NCI-H1105 treated with DMSO at 0.1 percent for 48 hours (cell line): Measurements from ENCODE around the gene TLR9.
A peak's percentile ranks its signal among the peaks of the same experiment; 100 is the strongest.

Source experiments
- DNase-seq: peaks from one replicate; lab custom pipeline; 2025; lab: John Stamatoyannopoulos, UW

The TLR9 gene

GRCh38 chr3:52217409-52217805 is 8.0 kb downstream of the TLR9 start:
- DNase-seq, result no peak

DNA sequence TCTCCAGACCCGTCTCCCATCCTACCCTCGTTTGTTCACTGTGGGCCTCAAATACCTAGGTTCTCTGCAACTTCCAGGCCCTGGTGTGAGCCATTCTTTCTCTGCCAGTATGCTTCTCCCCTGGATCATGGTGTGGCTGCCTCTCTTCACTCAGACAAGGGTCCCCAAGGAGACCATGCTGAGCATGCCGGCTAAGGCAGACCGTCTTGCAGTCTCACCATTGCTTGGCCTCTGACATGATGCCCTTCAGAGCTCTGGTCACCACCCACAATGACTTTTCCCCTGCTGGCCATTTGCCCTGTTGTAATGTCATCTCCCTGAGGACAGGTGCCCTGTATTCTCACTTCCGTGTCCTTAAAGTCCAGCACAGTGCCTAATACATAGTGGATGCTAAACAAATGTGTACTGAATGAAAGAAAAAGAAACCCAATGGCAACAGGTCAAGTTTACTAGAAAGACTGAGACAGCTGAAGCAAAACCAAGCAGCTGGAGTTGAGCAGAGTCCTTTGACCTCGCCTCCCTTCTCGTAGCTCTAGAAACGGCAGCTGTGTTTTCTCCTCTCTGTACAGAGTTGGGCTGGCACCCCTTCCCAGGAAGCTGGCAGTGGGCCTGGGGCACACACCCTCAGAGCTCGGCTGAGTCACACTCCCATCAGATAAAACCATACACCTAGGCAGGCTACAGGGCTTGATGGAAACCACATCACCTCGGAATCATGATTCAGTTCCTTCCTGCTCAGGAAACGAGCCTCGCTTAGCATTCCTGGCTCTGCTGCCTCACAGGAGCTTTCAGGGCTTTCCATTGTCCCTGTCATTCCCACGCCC is 8.6 kb downstream of the TLR9 start:
- DNase-seq, result peak; percentile 32

GRCh38 chr3:52215351-52215750 is 10.1 kb downstream of the TLR9 start:
- no peak for DNase-seq

GRCh38 chr3:52213901-52214300 is 11.5 kb downstream of the TLR9 start:
- DNase-seq, result no peak

DNA sequence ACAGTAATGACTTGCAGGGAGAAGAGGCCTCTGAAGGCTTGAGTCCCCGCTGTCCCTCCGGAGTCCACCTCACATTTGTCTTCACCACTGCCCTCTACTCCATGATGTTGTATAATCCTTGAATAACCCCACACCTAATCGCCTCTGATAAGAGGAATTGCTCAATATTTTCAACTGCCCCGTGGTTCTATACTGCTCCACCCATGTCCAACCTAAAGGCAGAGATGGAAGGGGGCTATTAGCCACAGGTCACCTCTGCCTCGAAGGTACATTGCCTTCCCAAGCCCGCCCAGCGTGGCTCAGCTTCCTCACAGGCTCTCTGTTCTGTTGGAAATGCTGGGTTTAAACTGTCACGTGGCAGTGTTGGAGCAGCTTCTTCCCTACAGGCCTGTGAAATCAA is 12.4 kb downstream of the TLR9 start:
- no peak for DNase-seq

DNA sequence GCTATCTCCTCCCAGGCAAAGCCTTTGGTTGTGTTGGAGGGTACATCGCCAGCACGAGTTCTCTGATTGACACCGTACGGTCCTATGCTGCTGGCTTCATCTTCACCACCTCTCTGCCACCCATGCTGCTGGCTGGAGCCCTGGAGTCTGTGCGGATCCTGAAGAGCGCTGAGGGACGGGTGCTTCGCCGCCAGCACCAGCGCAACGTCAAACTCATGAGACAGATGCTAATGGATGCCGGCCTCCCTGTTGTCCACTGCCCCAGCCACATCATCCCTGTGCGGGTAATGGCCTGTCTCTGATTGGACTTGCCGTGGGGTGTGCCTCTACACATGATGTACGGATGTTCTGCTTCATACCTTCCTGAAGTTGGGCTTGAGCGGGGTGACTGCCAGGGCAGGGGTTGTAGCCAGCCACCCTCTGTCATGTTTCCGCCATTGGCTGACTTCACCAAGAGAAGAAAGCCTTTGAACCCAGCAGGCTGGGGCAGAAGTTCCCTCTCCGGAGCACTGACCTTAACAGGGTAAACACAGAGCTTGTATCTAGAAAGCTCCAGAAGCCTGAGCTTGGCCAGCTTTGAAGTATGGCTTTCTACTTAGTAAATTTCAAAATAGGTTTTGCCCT is 14.1 kb downstream of the TLR9 start:
- no peak for DNase-seq

DNA sequence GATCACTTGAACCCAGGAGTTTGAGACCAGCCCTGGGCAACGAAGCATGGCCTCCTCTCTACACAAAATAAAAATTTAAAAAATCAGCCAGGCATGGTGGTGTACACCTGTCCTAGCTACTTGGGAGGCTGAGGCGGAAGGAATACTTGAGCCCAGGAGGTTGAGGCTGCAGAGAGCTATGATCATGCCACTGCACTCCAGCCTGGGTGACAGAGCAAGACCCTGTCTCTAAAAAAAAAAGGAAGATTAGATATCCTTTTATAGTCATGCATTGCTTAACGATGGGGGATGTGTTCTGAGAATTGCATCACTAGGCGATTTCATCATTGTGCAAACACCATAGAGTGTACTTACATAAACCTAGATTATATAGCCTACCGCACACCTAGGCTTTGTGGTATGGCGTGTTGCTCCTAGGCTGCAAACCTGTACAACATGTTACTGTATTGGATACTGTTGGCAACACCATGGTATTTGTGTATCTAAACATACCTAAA is 14.8 kb downstream of the TLR9 start:
- no peak for DNase-seq

- no peak for DNase-seq
Measured at GRCh38 chr3:52210037-52210436, 15.4 kb downstream of the TLR9 start.

DNA sequence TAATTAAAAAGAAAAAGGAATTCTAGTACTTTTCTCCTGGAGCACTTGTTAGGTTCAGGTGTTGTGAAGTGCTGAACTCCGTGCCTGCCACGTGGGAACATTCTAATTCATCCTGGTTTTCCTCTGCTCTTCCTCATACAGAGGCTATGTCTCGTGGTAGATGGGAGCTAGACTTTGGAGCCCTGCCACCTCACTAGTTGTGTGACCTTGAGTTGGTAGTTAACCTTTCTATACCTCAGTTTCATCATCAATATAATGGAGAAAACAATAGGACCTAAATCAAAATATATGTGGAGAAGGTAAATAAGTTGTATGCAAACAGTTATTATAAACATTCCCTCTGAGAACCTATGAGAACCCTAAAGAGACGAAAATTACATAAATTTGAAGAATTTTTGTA is 16.9 kb downstream of the TLR9 start:
- DNase-seq, result no peak

- DNase-seq, result no peak
Measured at GRCh38 chr3:52205727-52206372, 19.6 kb downstream of the TLR9 start.

DNA sequence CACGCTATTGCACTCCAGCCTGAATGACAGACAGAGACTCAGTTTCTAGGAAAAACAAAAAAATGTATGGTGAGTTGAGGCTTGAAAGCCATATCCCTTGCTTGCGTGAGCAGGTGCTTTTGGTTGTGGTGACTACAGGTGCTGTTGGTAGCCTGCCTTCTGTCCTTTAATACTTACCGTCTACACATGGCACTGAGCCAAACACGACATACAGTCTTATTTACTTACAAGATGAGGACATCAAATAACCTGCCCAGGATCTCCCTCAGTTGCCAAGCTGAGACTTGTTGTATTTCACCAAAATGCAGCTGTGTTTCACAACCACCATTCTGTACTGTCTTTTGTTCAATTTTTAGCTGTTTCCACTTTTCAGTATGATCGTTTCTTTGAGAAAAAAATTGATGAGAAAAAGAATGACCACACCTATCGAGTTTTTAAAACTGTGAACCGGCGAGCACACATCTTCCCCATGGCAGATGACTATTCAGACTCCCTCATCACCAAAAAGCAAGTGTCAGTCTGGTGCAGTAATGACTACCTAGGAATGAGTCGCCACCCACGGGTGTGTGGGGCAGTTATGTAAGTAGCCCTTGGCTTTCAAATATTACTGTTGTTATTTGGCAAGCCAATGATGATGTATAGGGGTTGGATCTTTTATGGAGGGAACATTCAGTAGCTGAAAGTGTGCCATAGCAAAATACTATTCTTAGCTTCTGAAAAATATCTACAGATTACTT is 20.9 kb downstream of the TLR9 start:
- DNase-seq, result peak; percentile 89

DNA sequence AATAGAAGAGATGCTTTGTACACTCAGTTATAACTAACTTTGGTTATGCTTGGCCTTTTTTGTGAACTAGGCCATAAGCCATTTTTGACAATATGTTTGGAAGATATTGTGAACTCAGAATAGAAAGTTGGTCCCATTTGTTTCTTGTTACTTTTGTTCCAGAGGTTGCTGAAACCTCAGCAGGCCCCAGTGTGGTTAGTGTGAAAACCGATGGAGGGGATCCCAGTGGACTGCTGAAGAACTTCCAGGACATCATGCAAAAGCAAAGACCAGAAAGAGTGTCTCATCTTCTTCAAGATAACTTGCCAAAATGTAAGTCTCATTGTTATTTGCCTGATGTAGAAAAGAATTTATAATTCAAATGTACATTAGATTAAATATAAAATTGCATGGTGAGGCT is 21.7 kb downstream of the TLR9 start:
- no peak for DNase-seq

DNA sequence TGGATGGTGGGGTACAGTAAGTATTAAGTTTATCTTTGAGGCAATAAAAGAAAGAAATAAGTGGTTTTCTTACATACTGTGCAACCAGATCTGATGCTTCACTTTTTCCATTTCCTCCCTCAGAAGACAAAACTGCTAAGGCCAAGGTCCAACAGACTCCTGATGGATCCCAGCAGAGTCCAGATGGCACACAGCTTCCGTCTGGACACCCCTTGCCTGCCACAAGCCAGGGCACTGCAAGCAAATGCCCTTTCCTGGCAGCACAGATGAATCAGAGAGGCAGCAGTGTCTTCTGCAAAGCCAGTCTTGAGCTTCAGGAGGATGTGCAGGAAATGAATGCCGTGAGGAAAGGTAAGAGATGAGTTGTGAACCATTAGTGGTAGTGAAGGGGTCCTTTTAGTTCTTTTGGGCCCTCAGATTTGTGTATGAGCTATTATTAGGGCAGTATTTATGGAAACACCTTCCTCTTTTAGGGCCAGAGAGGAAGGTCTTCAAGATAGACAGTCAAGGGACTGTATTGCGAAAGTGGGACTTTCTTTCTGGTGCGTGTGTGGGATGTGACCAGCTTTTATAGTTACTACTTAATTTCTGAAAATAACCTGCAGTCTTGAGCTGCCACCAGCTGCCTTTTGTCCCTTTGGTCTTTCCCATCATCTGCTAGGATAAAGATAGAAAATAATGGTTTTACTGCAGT is 22.9 kb downstream of the TLR9 start:
- no peak for DNase-seq

- DNase-seq, result no peak
Measured at GRCh38 chr3:52200981-52201679, 24.3 kb downstream of the TLR9 start.

DNA sequence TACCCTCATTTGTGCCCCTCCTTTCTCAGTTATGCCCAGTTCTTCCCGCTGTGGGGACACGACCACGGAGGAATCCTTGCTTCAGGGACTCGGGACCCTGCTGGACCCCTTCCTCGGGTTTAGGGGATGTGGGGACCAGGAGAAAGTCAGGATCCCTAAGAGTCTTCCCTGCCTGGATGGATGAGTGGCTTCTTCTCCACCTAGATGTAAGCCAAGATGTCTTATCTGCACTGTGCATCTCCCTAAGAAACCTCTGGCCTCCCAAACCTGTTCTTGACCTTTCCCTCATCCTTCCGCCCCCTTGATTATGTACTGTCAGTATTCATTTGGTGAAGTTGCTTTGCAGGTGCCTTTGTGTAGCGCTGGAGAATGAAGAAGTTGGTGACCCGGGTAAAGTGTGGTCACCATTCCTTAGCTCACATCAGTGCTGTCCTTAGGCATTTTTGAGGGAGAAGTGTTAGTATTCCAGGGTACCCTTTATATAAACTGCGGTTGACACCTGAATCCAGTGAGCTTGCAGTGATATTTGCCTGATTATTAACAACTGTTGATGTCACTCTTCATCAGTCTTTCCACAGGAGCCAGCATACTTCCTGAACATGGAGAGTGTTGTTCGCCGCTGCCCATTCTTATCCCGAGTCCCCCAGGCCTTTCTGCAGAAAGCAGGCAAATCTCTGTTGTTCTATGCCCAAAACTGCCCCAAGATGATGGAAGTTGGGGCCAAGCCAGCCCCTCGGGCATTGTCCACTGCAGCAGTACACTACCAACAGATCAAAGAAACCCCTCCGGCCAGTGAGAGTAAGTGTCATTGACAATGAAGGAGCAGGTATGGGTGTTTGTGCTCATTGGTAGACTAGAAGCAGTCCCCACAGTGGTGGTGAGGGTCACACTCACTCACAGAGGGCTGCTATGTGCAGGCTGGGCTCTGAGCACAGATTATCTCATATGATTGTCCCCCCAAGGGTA is 26.5 kb downstream of the TLR9 start:
- no peak for DNase-seq

DNA sequence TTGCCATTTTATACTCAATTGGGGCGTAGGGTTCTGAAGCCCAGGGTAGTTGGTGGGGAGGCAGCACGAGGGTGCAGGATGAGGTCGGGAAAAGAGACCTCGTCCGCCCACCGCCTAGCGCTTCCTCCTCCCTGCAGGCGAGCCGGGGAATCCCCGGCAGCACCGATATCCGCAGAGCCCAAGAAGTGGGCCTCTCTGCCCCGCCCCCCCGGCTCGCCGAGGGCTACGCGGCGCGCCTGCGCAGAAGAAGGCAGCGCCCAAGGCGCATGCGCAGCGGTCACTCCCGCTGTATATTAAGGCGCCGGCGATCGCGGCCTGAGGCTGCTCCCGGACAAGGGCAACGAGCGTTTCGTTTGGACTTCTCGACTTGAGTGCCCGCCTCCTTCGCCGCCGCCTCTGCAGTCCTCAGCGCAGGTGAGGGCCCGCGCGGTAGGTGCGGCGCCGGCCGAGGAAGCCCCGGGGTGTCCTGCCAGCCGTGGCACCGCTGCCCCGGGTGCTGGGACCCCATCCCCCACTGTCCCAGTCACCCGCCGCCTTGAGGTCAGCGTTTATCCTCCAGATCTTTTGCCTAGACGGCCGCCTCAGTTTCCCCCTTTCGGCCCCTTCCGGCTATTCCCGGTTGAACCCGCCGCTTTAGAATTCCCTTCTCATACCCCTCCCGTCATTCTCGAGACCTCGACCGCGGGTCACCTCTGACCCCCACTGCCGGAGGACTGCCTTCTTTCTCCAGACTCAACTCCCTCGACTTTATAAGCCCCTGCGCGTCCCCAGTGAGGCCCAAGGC is 27.4 kb downstream of the TLR9 start, which contains the start of gene ALAS1:
Gene ALAS1, plus strand, starts transcription at position 319 of the 784 bp plus-strand sequence. CDS start 1,082 bp downstream, outside the sequence.
- DNase-seq, result peak; percentile 66

GRCh38 chr3:52197499-52197841 is 28.0 kb downstream of the TLR9 start:
- DNase-seq, result no peak

GRCh38 chr3:52196977-52197376 is 28.5 kb downstream of the TLR9 start:
- no peak for DNase-seq

GRCh38 chr3:52195823-52196331 is 29.6 kb downstream of the TLR9 start:
- no peak for DNase-seq
